Peyer's patch (tissue), 4 donors: ENCODE results near the gene PIMREG.

Experiments
- POLR2A ChIP-seq, 2 donors: fragments of 450-650 bp; IDR thresholded peaks; one replicate each; pipeline ENCODE4 v1.5.1; 2017; ENCODE audit warnings: antibody characterized with exemption in 2 of 2, mild to moderate bottlenecking in 2 of 2, moderate library complexity in 2 of 2
- TF ChIP-seq, protein P1 (sequence below), 6 experiments: fragments of 450-650 bp in 4 of 6; fragments of 200-600 bp in 2 of 6; sonication (generic) in 1 of 6; IDR thresholded peaks; one replicate each; pipeline ENCODE4 v1.5.1; 2017 to 2019; ENCODE audit warnings: antibody characterized with exemption in 6 of 6, mild to moderate bottlenecking in 3 of 6, moderate library complexity in 1 of 6

DNA sequence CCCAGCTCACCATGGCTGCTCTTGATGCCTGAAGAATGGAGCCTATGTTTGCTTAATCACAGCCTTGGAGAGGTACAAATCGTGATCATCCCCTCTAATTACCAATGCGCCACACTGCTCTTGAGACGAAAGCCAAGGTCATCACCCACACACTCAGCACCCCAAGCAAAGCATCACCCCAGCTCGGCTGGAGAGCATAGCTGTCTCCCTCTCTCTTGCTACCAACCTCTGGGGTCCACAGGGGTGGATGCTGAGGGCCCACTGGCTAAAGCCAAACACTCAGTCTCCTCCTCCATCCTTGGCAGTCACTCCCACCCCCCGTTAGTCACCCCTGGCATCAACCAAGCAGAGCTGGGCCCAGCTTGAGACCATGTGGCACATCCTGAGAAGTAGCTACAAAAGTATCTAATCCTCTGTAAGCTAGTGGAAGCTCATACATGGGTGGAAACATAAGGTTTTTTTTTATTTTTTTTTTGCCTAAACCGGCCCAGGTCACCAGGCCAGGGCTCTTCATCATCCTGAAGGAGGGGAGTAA, 44.8 kb downstream of the PIMREG start:
- TF ChIP-seq, protein P1, sequence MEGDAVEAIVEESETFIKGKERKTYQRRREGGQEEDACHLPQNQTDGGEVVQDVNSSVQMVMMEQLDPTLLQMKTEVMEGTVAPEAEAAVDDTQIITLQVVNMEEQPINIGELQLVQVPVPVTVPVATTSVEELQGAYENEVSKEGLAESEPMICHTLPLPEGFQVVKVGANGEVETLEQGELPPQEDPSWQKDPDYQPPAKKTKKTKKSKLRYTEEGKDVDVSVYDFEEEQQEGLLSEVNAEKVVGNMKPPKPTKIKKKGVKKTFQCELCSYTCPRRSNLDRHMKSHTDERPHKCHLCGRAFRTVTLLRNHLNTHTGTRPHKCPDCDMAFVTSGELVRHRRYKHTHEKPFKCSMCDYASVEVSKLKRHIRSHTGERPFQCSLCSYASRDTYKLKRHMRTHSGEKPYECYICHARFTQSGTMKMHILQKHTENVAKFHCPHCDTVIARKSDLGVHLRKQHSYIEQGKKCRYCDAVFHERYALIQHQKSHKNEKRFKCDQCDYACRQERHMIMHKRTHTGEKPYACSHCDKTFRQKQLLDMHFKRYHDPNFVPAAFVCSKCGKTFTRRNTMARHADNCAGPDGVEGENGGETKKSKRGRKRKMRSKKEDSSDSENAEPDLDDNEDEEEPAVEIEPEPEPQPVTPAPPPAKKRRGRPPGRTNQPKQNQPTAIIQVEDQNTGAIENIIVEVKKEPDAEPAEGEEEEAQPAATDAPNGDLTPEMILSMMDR (IDR thresholded peaks at IDR 0.05), result no peak
- TF ChIP-seq POLR2A (IDR thresholded peaks at IDR 0.05), result no peak
